ENCODE measurements around the gene LYSET.
"Not testable (repeated sequence)": the region's sequence is repeated elsewhere in the genome, so short reads cannot be mapped to it uniquely, and the experiment has no call there.

Gene LYSET

GRCh38 chr14:93184391-93185348 lies at the start of gene LYSET, which contains the start of gene MOAP1:
Gene LYSET, plus strand, starts transcription at chr14:93185317. Its CDS starts 89 bp downstream, at chr14:93185406.
Gene MOAP1, minus strand, starts transcription at chr14:93184897. Its CDS starts 655 bp downstream, at chr14:93184242.
- peak; percentile 87 for DNase-seq

DNA sequence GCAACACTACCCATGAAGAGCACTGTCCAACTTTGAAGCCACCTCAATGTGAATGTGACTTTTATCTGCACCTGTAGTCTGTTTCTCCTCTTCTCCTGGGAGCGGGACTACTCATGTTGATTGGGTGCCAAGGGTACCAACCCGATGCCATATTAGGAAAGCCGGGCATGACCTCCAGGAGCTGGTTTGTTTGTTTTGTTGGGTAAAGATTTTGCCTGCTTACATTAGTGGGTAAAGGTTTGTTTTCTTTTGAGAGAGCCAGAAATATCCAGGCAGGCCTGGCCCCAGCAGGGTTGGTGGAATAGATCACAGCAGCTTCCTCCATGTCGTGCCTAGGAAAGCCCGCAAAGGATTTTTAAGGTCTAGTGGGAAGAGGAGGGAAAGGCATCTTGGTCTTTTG lies 49.7 kb upstream of the LYSET start:
- DNase-seq: no peak

DNA sequence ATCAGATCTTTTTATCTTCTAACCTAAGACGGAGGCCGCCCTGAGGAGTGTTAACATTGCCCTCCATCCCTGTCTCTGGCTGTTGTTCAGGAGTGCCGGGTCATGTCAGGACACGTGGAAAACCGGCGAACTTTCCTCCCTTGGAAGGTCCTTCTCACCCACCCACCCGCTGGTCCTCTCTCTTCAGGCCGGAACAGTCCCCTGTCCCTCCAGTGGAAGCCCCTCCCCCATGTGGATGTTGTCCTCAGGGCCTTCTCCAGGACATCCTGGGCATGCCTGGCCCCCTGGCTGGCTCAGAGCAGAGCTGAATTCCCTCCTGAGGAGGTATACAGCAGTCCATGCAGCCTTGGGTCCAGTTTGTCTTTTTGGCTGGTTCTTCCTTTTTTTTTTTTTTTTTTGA lies 49.1 kb upstream of the LYSET start:
- no peak for DNase-seq

DNA sequence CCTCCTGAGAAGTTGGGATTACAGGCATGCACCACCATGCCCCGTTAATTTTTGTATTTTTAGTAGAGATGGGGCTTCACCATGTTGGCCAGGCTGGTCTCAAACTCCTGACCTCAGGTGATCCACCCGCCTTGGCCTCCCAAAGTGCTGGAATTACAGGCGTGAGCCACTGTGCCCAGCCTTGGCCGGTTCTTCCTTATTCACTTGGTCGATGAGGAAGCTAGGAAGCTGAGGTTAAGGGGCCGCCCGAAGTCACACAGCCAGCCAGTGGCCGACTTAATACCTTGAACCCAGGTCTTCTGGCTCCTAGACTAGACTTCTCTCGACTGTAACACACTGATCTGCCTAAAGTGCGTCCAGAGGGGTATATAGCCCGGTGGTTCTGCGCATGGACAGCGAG lies 48.6 kb upstream of the LYSET start:
- DNase-seq: not testable (repeated sequence)

GRCh38 chr14:93137864-93138263 lies 47.3 kb upstream of the LYSET start:
- no peak for DNase-seq

GRCh38 chr14:93142854-93143652 lies 42.1 kb upstream of the LYSET start:
- DNase-seq: no peak

GRCh38 chr14:93146119-93146518 lies 39.0 kb upstream of the LYSET start:
- DNase-seq: no peak

- no peak for DNase-seq
These were observed 36.1 kb upstream of the LYSET start for GRCh38 chr14:93148979-93149378.

DNA sequence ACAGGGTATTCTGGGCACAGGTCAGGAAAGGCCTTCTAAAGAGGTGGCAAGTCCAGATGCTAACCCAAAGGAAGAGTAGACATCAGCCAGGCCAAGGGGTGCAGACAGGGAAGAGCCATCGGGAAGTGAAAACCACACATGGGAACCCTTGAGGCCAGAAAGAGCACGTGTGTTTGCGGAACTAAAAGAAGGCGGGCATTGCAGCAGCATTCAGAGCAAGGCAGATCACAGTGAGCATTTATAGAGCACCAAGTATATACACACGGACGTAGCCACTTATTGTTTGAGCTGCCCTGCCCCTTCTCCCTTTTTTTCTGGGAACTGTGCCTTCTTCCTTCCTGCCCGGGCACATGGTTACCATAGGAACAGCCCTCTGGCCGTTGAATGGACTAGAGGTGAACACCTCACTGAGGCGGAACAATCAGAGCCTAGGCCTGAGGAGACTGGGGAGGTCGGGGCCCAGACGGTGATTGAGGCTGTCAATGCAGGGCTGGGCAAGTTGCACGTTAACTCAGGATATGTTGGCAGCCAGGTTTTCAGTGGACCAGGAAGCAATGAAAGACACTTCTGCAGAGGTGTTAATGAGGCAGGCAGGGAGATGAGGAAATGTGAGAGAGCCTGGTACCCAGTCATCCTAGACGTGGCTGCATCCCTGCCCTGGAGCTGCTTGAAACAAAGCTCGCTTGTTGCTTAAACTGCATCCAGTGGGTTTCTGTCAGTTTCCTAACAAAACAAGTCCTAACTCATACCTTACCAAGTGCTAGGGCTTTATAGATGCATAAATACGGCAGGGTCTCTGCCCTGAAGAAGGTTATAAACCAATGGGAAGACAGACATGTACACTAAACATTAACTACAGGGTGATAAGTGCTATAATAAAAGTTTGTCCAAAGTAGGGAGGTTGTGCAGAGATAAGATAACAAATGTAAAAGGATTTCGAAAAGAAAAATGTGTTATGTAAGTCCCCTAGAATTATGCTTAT lies 34.6 kb upstream of the LYSET start:
- DNase-seq: no peak

- no peak for DNase-seq
These were observed 32.0 kb upstream of the LYSET start for GRCh38 chr14:93153121-93153520.

- no peak for DNase-seq
These were observed 29.4 kb upstream of the LYSET start for GRCh38 chr14:93155667-93156066.

DNA sequence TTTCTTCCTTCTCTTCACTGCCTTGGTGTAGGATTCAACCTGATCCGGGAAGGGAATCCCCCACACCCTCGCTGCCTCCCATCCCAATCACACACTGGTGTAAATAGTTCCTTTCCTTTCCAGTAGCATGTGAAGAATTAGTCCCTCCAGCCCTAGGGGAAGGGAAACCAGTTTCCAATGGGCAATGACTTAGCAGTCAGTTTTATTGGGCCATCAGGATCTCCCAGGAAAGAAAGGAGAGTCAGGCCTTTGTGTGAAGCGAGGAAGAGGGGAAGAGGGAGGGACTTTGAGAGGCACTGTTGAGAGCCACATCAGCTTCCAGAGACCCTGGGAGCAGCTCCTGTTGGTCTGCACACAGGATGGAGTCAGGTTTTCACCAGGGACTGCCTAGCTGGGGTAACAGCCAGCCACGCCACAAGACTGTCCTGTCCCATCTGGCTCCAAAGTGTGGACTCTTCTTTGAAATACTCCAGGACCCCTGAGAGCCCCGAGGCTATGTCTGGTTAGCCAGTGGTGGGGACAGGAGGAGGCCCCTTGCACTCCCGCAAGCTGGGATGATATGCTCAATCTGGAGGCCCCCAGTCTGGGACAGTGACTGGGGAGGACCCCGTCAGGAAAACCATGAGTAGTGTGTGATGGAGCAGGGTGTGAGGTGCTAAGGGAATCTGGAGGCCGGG lies 28.3 kb upstream of the LYSET start:
- DNase-seq: no peak

DNA sequence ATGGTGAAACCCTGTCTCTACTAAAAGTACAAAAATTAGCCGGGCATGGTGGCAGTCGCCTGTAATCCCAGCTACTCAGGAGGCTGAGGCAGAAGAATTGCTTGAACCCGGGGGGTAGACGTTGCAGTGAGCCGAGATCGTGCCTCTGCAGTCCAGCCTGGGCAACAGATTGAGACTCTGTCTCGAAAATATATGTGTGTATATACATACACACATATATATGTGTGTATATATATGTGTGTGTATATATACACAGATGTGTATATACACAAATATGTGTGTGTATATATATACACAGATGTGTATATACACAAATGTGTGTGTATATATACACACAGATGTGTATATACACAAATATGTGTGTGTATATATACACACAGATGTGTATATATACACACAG lies 26.8 kb upstream of the LYSET start:
- DNase-seq: not testable (repeated sequence)

DNA sequence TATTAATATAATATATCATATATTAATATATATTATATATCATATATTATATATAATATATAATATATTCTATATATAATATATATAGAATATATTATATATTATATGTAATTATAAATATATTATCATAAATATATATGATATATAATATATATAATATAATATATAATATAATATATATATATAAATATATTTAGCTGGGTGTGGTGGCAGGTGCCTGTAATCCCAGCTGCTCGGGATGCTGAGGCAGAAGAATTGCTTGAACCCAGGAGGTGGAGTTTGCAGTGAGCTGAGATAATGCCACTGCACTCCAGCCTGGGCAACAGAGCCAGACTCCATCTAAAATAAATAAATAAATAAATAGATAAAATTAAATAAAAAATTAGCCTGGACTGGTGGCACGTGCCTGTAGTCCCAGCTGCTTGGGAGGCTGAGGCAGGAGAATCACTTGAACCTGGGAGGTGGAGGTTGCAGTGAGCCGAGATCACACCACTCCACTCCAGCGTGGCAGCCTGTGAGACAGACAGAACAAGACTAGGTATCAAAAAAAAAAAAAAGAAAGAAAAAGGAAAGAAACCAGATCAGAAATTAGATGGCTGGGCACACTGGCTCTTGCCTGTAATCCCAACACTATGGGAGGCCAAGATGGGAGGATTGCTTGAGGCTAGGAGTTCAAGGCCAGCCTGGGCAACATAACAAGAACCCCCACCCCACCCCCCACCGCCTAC lies 25.3 kb upstream of the LYSET start:
- not testable (repeated sequence) for DNase-seq

- peak; percentile 20 for DNase-seq
These were observed 24.7 kb upstream of the LYSET start for GRCh38 chr14:93160353-93160801.

DNA sequence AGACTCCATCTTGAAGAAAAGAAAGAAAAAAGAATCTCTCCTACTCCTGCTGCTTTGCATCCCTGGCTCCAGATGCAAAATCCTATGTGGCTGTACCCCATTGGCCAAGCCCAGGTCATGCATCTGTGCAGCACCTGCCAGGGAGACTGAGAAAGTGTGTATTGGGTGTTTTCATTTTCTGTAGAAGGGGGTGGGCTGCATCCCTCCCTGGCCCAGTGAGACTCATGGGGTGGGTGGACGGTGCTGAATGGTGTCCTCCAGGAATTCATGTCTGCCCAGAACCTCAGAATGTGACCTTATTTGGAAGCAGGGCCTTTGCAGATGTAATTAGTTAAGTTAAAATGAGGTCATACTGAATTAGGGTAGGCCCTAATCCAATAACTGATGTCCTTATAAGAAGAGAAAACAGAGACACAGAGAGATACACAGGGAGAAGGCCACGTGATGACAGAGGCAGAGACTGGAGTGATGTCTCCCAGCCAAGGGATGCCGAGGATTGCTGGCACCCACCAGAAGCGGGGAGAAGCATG lies 23.6 kb upstream of the LYSET start:
- no peak for DNase-seq

DNA sequence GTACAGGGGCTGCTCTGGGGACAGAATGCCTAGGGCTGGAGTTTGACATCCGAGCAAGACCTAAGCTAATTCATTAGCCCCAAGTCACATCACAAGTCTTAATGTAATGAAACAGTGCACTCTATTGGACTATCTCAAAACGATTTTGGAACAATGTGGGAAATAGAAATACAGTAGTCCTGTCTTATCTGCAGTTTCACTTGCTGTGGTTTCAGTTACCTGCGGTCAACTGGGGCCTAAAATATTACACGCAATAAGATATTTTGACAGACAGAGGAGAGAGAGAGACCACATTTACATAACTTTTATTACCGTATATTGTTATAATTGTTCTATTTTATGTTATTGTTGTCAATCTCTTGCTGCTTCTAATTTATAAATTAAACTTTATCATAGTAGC lies 21.6 kb upstream of the LYSET start:
- no peak for DNase-seq

DNA sequence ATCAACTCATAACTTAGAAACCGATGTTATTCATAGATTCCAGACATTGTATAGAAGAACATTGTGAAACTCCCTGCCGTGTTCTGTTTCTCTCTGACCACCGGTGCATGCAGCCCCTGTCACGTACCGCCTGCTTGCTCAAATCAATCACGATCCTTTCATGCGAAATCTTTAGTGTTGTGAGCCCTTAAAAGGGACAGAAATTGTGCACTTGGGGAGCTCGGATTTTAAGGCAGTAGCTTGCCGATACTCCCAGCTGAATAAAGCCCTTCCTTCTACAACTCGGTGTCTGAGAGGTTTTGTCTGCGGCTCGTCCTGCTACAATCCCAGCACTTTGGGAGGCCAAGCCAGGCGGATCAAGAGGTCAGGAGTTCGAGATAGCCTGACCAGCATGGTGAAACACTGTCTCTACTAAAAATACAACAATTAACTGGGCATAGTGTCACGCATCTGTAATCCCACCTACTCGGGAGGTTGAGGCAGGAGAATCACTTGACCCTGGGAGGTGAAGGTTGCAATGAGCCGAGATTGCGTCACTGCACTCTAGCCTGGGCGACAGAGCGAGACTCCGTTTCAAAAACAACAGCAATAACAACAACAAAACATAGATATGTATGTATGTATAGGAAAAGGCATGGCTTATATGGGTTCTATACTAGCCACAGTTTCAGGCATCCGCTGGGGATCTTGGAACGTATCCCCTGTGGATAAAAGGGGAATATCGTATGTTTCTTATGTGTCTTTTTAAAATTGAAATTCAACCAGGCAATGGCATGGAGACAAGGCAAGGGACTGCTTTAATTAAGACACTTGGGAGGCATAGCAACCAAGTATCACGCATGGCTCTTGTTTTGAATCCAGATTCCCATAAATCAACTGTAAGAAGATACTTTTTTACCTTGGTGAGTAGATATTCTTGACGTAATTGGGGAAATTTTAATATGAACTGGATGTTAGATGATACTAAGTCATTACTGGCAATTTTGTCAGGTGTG lies 19.5 kb upstream of the LYSET start:
- not testable (repeated sequence) for DNase-seq

- DNase-seq: not testable (repeated sequence)
These were observed 16.5 kb upstream of the LYSET start for GRCh38 chr14:93168610-93169009.

Measured in EL (cell line).